ENCODE data around the gene HOXC9.
A peak's percentile ranks its signal among the peaks of the same experiment; 100 is the strongest.

HOXC9 gene

GRCh38 chr12:53976823-53977595 lies 23.0 kb upstream of the HOXC9 start:
- no peak overlapping the region for H3K4me3 ChIP-seq (ENCODE audit: low read depth, low read length)
- DNase-seq (ENCODE audit: low read depth): no peak
- TF ChIP-seq, protein P1, sequence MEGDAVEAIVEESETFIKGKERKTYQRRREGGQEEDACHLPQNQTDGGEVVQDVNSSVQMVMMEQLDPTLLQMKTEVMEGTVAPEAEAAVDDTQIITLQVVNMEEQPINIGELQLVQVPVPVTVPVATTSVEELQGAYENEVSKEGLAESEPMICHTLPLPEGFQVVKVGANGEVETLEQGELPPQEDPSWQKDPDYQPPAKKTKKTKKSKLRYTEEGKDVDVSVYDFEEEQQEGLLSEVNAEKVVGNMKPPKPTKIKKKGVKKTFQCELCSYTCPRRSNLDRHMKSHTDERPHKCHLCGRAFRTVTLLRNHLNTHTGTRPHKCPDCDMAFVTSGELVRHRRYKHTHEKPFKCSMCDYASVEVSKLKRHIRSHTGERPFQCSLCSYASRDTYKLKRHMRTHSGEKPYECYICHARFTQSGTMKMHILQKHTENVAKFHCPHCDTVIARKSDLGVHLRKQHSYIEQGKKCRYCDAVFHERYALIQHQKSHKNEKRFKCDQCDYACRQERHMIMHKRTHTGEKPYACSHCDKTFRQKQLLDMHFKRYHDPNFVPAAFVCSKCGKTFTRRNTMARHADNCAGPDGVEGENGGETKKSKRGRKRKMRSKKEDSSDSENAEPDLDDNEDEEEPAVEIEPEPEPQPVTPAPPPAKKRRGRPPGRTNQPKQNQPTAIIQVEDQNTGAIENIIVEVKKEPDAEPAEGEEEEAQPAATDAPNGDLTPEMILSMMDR (IDR thresholded peaks at IDR 0.05; ENCODE audit: insufficient read depth, low read depth, low read length, missing control alignments): no peak

DNA sequence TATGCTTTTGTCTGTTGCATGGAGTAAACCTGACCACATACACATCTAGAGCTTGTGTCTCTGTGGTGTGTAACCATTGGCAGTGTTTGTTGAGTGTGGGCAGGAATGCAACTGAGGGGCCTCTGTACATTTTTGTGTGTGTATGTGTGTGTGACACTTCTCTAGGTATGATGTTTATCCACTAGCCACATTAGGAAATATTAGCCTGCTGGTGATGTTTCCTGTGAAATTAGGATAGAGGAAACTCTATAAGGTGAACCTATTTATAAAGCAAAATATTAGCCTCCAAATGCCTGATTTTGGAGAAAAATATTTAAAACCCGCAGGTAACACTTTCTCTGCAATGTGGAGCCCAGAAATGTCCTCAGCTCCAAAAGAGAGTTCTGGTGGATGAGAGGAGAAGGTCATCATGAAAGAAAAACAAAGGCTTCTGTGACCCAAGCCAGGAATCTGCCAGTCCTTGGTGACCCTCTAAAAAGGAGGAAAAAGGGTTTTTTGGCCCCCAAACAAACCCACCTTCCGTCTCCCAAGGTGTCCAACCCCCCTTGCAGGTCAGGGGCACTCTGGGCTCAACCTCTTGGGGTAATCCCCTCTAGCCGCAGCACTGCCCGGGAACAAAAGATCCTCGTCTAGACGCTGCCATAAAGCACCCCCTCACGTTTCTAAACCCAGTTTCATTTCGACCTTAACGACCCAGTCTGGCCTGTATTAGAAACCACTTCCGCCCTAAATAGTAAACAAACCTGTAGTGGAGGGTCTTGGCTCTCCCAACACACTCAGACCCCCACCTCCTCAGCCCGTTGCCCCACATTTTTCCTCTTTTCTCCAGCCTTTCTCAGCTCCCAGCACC lies 22.1 kb upstream of the HOXC9 start:
- H3K4me3 ChIP-seq (ENCODE audit: low read depth, low read length): no peak overlapping the region
- TF ChIP-seq, protein P1 (IDR thresholded peaks at IDR 0.05; ENCODE audit: insufficient read depth, low read depth, low read length, missing control alignments): no peak
- DNase-seq (ENCODE audit: low read depth): peak; percentile 33

DNA sequence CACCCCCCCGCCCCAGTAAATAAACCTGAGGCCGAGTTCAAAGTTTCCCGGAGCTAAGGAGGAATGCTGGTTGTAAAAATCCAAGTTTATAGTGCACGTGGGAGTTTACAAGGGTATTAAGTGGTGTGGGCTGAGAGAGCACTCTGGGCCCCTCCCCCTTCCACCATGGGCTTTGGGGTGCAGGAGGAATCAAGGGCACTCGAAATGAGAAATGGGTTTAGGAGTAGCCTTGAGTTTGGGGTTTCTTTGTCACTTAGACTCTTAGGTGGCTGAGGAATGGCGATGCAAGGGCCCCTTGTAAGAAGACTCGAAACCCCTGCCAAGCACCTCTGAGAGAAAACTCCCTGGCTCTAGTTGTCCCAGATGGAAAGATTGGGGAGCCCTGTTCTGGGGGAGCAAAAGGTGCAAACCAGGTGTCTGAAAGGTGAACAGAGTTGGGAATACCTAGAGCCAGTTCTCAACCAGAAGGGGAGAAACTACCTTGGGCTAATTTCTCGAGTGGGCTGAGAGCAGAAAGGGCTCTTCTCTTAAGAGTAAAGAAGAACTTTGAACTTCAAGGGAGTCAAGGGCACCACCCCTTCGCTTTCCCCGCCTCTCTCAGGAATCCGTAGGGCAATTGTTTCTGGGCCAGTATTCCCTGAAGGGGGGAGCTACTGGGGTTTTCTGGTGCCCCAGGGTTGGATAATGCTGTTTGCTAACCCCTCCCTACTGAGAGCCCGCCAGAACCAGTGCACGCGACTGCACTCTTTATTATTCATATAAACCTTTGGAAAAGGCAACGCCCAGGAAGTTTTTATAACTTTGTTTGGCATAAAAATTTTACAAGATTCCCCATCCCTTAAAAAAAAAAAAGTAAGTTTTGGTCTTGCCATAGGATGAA lies 21.2 kb upstream of the HOXC9 start:
- TF ChIP-seq, protein P1 (IDR thresholded peaks at IDR 0.05; ENCODE audit: insufficient read depth, low read depth, low read length, missing control alignments): no peak
- H3K4me3 ChIP-seq (ENCODE audit: low read depth, low read length): no peak overlapping the region
- DNase-seq (ENCODE audit: low read depth): no peak

DNA sequence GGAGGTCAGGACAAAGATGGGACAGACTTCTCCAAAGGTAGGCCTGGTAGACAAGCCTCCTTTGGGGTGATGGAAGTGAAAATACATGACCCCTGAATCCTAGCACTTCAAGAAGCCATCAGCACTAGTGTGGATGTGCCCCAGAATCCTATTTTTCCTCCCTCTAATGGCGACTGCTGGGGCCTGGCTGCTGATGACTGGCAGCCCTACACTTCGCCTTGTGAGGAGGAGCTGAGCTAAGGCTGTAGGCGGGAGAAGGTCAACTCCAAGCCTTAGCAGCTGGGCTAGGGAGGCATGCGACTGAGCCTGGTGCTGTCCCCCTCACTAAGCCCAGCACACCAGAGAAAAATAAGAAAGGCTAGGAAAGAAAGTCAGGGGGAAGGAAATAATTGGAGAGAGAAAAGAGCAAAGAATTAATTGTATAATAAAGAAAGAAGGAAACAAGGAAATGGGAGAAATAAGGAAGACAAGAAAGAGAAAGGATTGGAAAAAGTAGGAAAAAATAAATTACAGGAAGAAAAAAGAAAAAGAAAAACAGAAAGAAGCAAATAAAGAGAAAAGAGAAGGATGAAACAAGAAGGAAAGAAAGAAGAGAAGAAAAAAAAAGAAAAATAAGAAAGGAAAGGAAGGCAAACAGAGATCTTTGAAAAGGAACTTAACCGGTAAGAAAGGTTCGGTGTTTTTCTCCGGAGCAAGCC lies 19.7 kb upstream of the HOXC9 start:
- no peak overlapping the region for H3K4me3 ChIP-seq (ENCODE audit: low read depth, low read length)
- DNase-seq (ENCODE audit: low read depth): no peak
- TF ChIP-seq, protein P1 (IDR thresholded peaks at IDR 0.05; ENCODE audit: insufficient read depth, low read depth, low read length, missing control alignments): no peak

GRCh38 chr12:53980802-53981496 lies 19.0 kb upstream of the HOXC9 start:
- DNase-seq (ENCODE audit: low read depth): no peak
- TF ChIP-seq, protein P1 (IDR thresholded peaks at IDR 0.05; ENCODE audit: insufficient read depth, low read depth, low read length, missing control alignments): no peak
- no peak overlapping the region for H3K4me3 ChIP-seq (ENCODE audit: low read depth, low read length)
